Panc1 (cell line): Measurements from ENCODE around the gene SEC61B. TPM values are rescaled to one million over a fixed set of nuclear protein-coding genes. Genes with fewer than 3 reads are reported as not detected.

ENCODE experiments used
- ATAC-seq: fragments of 200-7000 bp; cut with Tn5 transposase; 2 replicates; pipeline ENCODE4 v1.9.1; 2020; ENCODE audit warnings: mild to moderate bottlenecking, moderate library complexity
- BruUV-seq: library from RNA; stranded (reverse); fragments of 400-500 nt; replicated peaks from 2 replicates; lab custom pipeline; 2021; lab: Mats Ljungman, UMichigan
- CTCF ChIA-PET: fragments of 300-600 bp; sonication (Branson Sonifier 250); formaldehyde crosslinking; loops from one replicate; lab custom pipeline; 2022; ENCODE audit warnings: antibody characterized with exemption; lab: Charles Lee
- POLR2A ChIA-PET: fragments of 300-600 bp; sonication (Branson Sonifier 250); formaldehyde crosslinking; loops from one replicate; lab custom pipeline; 2022; ENCODE audit warnings: antibody characterized with exemption; lab: Charles Lee
- DNase-seq: peaks from one replicate; pipeline ENCODE4 v3.0.0-alpha.2; 2010; ENCODE audit warnings: low read depth, low spot score
- H3K27ac ChIP-seq: 2 replicates; pipeline ENCODE4 v1.5.1; 2011; ENCODE audit warnings: mild to moderate bottlenecking, low read length, inconsistent platforms
- H3K27me3 ChIP-seq: fragments of 200-500 bp; sonication (Bioruptor generic); 2 replicates; pipeline ENCODE4 v1.6.0; 2014; ENCODE audit warnings: low read length, inconsistent platforms; ENCODE audit not compliant: control insufficient read depth, insufficient read depth
- H3K36me3 ChIP-seq: fragments of 200-500 bp; sonication (Bioruptor generic); 2 replicates; pipeline ENCODE4 v1.5.1; 2014; ENCODE audit warnings: inconsistent platforms, mild to moderate bottlenecking, low read length, moderate library complexity; ENCODE audit not compliant: control insufficient read depth, insufficient read depth
- H3K4me1 ChIP-seq: 2 replicates; pipeline ENCODE4 v1.5.1; 2011; ENCODE audit warnings: inconsistent platforms, mild to moderate bottlenecking, low read length, moderate library complexity; ENCODE audit not compliant: control insufficient read depth, insufficient read depth
- H3K4me3 ChIP-seq, 2 experiments: 2 replicates each; pipeline ENCODE4 v1.5.1; 2011 to 2012; ENCODE audit warnings: low read depth in 2 of 2, low read length in 2 of 2, mild to moderate bottlenecking in 2 of 2, inconsistent platforms in 1 of 2, moderate library complexity in 1 of 2
- H3K9me3 ChIP-seq: fragments of 200-500 bp; sonication (Bioruptor generic); 2 replicates; pipeline ENCODE4 v1.5.1; 2014; ENCODE audit warnings: low read depth, mild to moderate bottlenecking, inconsistent platforms, low read length, moderate library complexity; ENCODE audit not compliant: control insufficient read depth, insufficient read depth
- CTCF ChIP-seq: fragments of 450-650 bp; IDR thresholded peaks from 2 replicates; pipeline ENCODE4 v1.5.1; 2017; ENCODE audit warnings: mild to moderate bottlenecking
- POLR2AphosphoS5 ChIP-seq: IDR thresholded peaks from 2 replicates; pipeline ENCODE4 v1.6.1; 2012; ENCODE audit warnings: mild to moderate bottlenecking, low read depth, low read length, moderate library complexity
- REST ChIP-seq, 2 experiments: IDR thresholded peaks; 2 replicates each; pipeline ENCODE4 v1.6.1; 2011 to 2012; ENCODE audit warnings: low read depth in 2 of 2, control low read depth in 1 of 2, low read length in 1 of 2, mild to moderate bottlenecking in 1 of 2, moderate library complexity in 1 of 2; ENCODE audit not compliant: insufficient read depth in 1 of 2
- SIN3A ChIP-seq: IDR thresholded peaks from 2 replicates; pipeline ENCODE4 v1.6.1; 2012; ENCODE audit warnings: low read depth, mild to moderate bottlenecking, low read length, moderate library complexity, borderline replicate concordance; ENCODE audit not compliant: insufficient read depth
- TCF7L2 ChIP-seq: IDR thresholded peaks from 2 replicates; pipeline ENCODE4 v1.6.1; 2011; ENCODE audit warnings: mild to moderate bottlenecking, low read depth, low read length, inconsistent platforms
- in situ Hi-C: cut with HindIII; loops from 2 replicates; pipeline ENCODE4 v1.10.0; 2016; ENCODE audit warnings: low sequenced_read_pairs, low pct_unique_long_range_greater_than_20kb
- intact Hi-C: fragments of 100-400 bp; cut with micrococcal nuclease; formaldehyde crosslinking; loops from one replicate; pipeline ENCODE4 v1.10.0; 2022; ENCODE audit not compliant: unreplicated experiment
- total RNA-seq: library from RNA; stranded (reverse); gene quantifications from one replicate; pipeline ENCODE4 v1.2.1, GENCODE V29; 2021; ENCODE audit not compliant: unreplicated experiment

SEC61B gene
- total RNA-seq, 1 experiment from 2014 or later = 90.4 TPM

- CTCF ChIA-PET = no interaction called here
- DNase-seq (no peak), ATAC-seq (no peak)
- BruUV-seq = no TSS peak
- H3K27me3 ChIP-seq = no peaks in the 10 kb centered on the region
- POLR2A ChIA-PET = no interaction called here
- H3K4me3 ChIP-seq = no peak overlapping the region
- no peaks in the 10 kb centered on the region for H3K4me1 ChIP-seq
- intact Hi-C loops = no loop called here
- no peaks in the 10 kb centered on the region for H3K9me3 ChIP-seq
- H3K36me3 ChIP-seq = peaks cover 4% of the 10 kb centered on the region
- in situ Hi-C loops = no loop called here
- no peak overlapping the region for H3K27ac ChIP-seq
- TF ChIP-seq REST (IDR thresholded peaks at IDR 0.05; ENCODE audit: insufficient read depth in 1 of 2, low read depth in 2 of 2, low read length in 1 of 2) (no peak), CTCF (no peak), SIN3A (no peak), POLR2AphosphoS5 (no peak), TCF7L2 (no peak)
These were observed 8.1 kb downstream of the SEC61B start for GRCh38 chr9:99230206-99230605.

GRCh38 chr9:99231711-99232110 is 9.6 kb downstream of the SEC61B start:
- Histone ChIP-seq H3K4me1 (no peaks in the 10 kb centered on the region), H3K27ac (no peak overlapping the region), H3K27me3 (no peaks in the 10 kb centered on the region), H3K9me3 (no peaks in the 10 kb centered on the region), H3K4me3 (no peak overlapping the region), H3K36me3 (peaks cover 4% of the 10 kb centered on the region)
- ChIA-PET POLR2A (no interaction called here), CTCF (no interaction called here)
- in situ Hi-C loops (no loop called here), intact Hi-C loops (no loop called here)
- ATAC-seq = no peak
- TF ChIP-seq REST (IDR thresholded peaks at IDR 0.05; ENCODE audit: insufficient read depth in 1 of 2, low read depth in 2 of 2, low read length in 1 of 2) = no peak
- no peak for TF ChIP-seq SIN3A
- peak; percentile 59 for TF ChIP-seq CTCF
- DNase-seq = no peak
- no TSS peak for BruUV-seq
